HCT116 (cell line): ENCODE results near the gene HECW1. TPM values are rescaled to one million over a fixed set of nuclear protein-coding genes. Genes with fewer than 3 reads are reported as not detected.

Source experiments
- ATAC-seq: fragments of 200-7000 bp; cut with Tn5 transposase; 2 replicates; pipeline ENCODE4 v1.9.1; 2020; ENCODE audit warnings: mild to moderate bottlenecking, moderate library complexity
- BruUV-seq: library from RNA; stranded (reverse); fragments of 400-500 nt; replicated peaks from 2 replicates; lab custom pipeline; 2021; lab: Mats Ljungman, UMichigan
- CTCF ChIA-PET: fragments of 300-600 bp; sonication (Branson Sonifier 250); formaldehyde crosslinking; loops from one replicate; lab custom pipeline; 2021; ENCODE audit warnings: antibody characterized with exemption; lab: Charles Lee
- POLR2A ChIA-PET: fragments of 300-600, 350-600 bp; sonication (Branson Sonifier 250); formaldehyde crosslinking; loops from one replicate; lab custom pipeline; 2021; ENCODE audit warnings: antibody characterized with exemption; lab: Charles Lee
- RAD21 ChIA-PET, 2 experiments: fragments of 300-600 bp; sonication (Branson Sonifier 250); formaldehyde crosslinking; loops; one replicate each; lab custom pipeline; 2023; ENCODE audit warnings: low total read pairs in 2 of 2; ENCODE audit not compliant: uncharacterized antibody in 2 of 2, unreplicated experiment in 2 of 2, low non-redundant PET in 1 of 2; lab: Charles Lee
- DNase-seq: peaks from one replicate; pipeline ENCODE4 v3.0.0-alpha.2; 2010; ENCODE audit warnings: low read depth, low spot score
- H2AFZ ChIP-seq: fragments of 200-600 bp; shearing (Covaris generic), sonication (generic); 2 replicates; pipeline ENCODE4 v1.6.1; 2017; ENCODE audit warnings: low read depth, mixed run types, mixed read lengths, antibody characterized with exemption, low read length; ENCODE audit not compliant: poor library complexity, severe bottlenecking
- H3K27ac ChIP-seq: 2 replicates; pipeline ENCODE4 v1.5.1; 2012; ENCODE audit warnings: low read depth, low read length
- H3K27me3 ChIP-seq: fragments of 200-600 bp; sonication (generic); 2 replicates; pipeline ENCODE4 v1.6.1; 2016; ENCODE audit warnings: mixed run types, low read length, mixed read lengths; ENCODE audit not compliant: insufficient read depth
- H3K36me3 ChIP-seq, 2 experiments: fragments of 200-500 bp in 1 of 2; fragments of 200-600 bp in 1 of 2; sonication (Bioruptor generic) in 1 of 2; sonication (generic) in 1 of 2; 2 replicates each; pipeline versions ENCODE4 v1.5.1 to v1.6.1; 2014 to 2016; ENCODE audit warnings: low read length in 2 of 2, inconsistent platforms in 1 of 2, mixed read lengths in 1 of 2, mixed run types in 1 of 2; ENCODE audit not compliant: insufficient read depth in 2 of 2, control insufficient read depth in 1 of 2
- H3K4me1 ChIP-seq, 2 experiments: fragments of 200-600 bp in 1 of 2; sonication (generic) in 1 of 2; 2 replicates each; pipeline versions ENCODE4 v1.5.1 to v1.6.1; 2012 to 2017; ENCODE audit warnings: low read length in 2 of 2, inconsistent platforms in 1 of 2, mild to moderate bottlenecking in 1 of 2, mixed read lengths in 1 of 2, mixed run types in 1 of 2, moderate library complexity in 1 of 2; ENCODE audit not compliant: insufficient read depth in 2 of 2, control insufficient read depth in 1 of 2
- H3K4me2 ChIP-seq: fragments of 200-600 bp; sonication (generic); 2 replicates; pipeline ENCODE4 v1.6.1; 2017; ENCODE audit warnings: mixed run types, low read length, mixed read lengths
- H3K4me3 ChIP-seq, 2 experiments: fragments of 200-600 bp in 1 of 2; sonication (generic) in 1 of 2; replicated peaks in 1 of 2; 2 replicates each; pipeline ENCODE4 v1.5.1; 2011 to 2016; ENCODE audit warnings: low read length in 2 of 2, control low read depth in 1 of 2, low read depth in 1 of 2, mild to moderate bottlenecking in 1 of 2, mixed read lengths in 1 of 2, mixed run types in 1 of 2
- H3K79me2 ChIP-seq: fragments of 200-600 bp; sonication (generic); 2 replicates; pipeline ENCODE4 v1.6.1; 2017; ENCODE audit warnings: mild to moderate bottlenecking, mixed run types, low read length, moderate library complexity, mixed read lengths; ENCODE audit not compliant: insufficient read depth
- H3K9ac ChIP-seq: fragments of 200-600 bp; sonication (generic); 2 replicates; pipeline ENCODE4 v1.6.1; 2016; ENCODE audit warnings: low read length, mixed read lengths
- H3K9me2 ChIP-seq: fragments of 200-600 bp; sonication (generic), shearing (Covaris generic); 2 replicates; pipeline ENCODE4 v1.6.1; 2017; ENCODE audit warnings: mixed run types, mild to moderate bottlenecking, moderate library complexity; ENCODE audit not compliant: insufficient read depth
- H3K9me3 ChIP-seq, 2 experiments: fragments of 200-500 bp in 1 of 2; fragments of 200-600 bp in 1 of 2; sonication (Bioruptor generic) in 1 of 2; sonication (generic) in 1 of 2; 2 replicates each; pipeline ENCODE4 v1.6.1; 2014 to 2017; ENCODE audit warnings: low read length in 2 of 2, mixed read lengths in 2 of 2, inconsistent platforms in 1 of 2, low read depth in 1 of 2, mild to moderate bottlenecking in 1 of 2, mixed run types in 1 of 2, moderate library complexity in 1 of 2; ENCODE audit not compliant: control insufficient read depth in 1 of 2, insufficient read depth in 1 of 2
- H4K20me1 ChIP-seq: fragments of 200-600 bp; sonication (generic), shearing (Covaris generic); 2 replicates; pipeline ENCODE4 v1.6.1; 2017; ENCODE audit warnings: mixed run types, mild to moderate bottlenecking, moderate library complexity; ENCODE audit not compliant: insufficient read depth
- CBX3 ChIP-seq: IDR thresholded peaks from 2 replicates; pipeline ENCODE4 v1.6.1; 2012; ENCODE audit warnings: low read depth
- EZH2 ChIP-seq: fragments of 200-600 bp; sonication (generic); IDR thresholded peaks from 2 replicates; pipeline ENCODE4 v1.6.1; 2017; ENCODE audit warnings: antibody characterized with exemption, mixed run types
- FOSL1 ChIP-seq: IDR thresholded peaks from 2 replicates; pipeline ENCODE4 v1.6.1; 2012; ENCODE audit warnings: low read depth
- RAD21 ChIP-seq: IDR thresholded peaks from 2 replicates; pipeline ENCODE4 v1.6.1; 2012; ENCODE audit warnings: low read depth, mild to moderate bottlenecking
- SP1 ChIP-seq: IDR thresholded peaks from 2 replicates; pipeline ENCODE4 v1.6.1; 2012; ENCODE audit warnings: low read depth
- SRF ChIP-seq: IDR thresholded peaks from 2 replicates; pipeline ENCODE4 v1.6.1; 2012; ENCODE audit warnings: low read depth
- TCF7L2 ChIP-seq: IDR thresholded peaks from 2 replicates; pipeline ENCODE4 v1.7.0; 2011; ENCODE audit warnings: borderline replicate concordance, inconsistent platforms; ENCODE audit not compliant: insufficient read depth, insufficient read length; ENCODE audit errors: extremely low read depth
- ZFX ChIP-seq: fragments of 450-650 bp; IDR thresholded peaks from 2 replicates; pipeline ENCODE4 v1.6.1; 2017
- ZNF274 ChIP-seq: fragments of 200-500 bp; sonication (Bioruptor generic); IDR thresholded peaks from 2 replicates; pipeline ENCODE4 v1.6.1; 2014; ENCODE audit warnings: mild to moderate bottlenecking, low read depth, low read length, inconsistent platforms
- intact Hi-C: fragments of 100-400 bp; cut with micrococcal nuclease; formaldehyde crosslinking; loops from 2 replicates; pipeline ENCODE4 v1.10.0; 2022
- total RNA-seq: library from RNA; stranded (reverse); gene quantifications from one replicate; pipeline ENCODE4 v1.2.1, GENCODE V29; 2021; ENCODE audit not compliant: unreplicated experiment
- TF ChIP-seq, protein P1 (sequence below): IDR thresholded peaks from 2 replicates; pipeline ENCODE4 v1.6.1; 2012
- TF ChIP-seq, protein P2 (sequence below): IDR thresholded peaks from 2 replicates; pipeline ENCODE4 v1.6.1; 2012
- TF ChIP-seq, protein P3 (sequence below): IDR thresholded peaks from 2 replicates; pipeline ENCODE4 v1.6.1; 2011; ENCODE audit warnings: mild to moderate bottlenecking, low read length, moderate library complexity; ENCODE audit not compliant: insufficient replicate concordance; ENCODE audit errors: extremely low read depth

The HECW1 gene
- total RNA-seq, 1 experiment from 2014 or later = 5.6 TPM

DNA sequence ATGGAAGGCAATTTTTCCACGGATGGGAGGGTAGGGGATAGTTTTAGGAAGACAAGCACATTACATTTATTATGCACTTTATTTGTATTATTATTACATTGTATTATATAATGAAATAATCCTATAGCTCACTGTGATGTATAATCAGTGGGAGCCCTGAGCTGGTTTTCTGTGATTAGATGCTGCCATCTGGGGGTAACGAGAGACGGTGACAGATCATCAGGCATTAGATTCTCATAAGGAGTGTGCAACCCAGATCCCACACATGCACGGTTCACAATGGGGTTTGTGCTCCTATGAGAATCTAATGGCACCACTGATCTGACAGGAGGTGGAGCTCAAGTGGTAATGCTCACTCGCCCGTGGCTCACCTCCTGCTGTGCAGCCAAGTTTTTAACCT, 366.6 kb downstream of the HECW1 start:
- no peak overlapping the region for H3K4me3 ChIP-seq
- H3K36me3 ChIP-seq = no peaks in the 10 kb centered on the region
- H3K9ac ChIP-seq = no peak overlapping the region
- H3K4me2 ChIP-seq = no peak overlapping the region
- TF ChIP-seq ZFX = no peak
- TF ChIP-seq, protein P1, sequence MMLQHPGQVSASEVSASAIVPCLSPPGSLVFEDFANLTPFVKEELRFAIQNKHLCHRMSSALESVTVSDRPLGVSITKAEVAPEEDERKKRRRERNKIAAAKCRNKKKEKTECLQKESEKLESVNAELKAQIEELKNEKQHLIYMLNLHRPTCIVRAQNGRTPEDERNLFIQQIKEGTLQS = no peak
- no peak for TF ChIP-seq SRF
- TF ChIP-seq RAD21 = peak; percentile 21; the same call in 1 of the 2 replicates
- no peak for TF ChIP-seq CBX3
- TF ChIP-seq, all 23 proteins: peak for 1
- ATAC-seq = peak; percentile 49; the same call in 1 of the 2 replicates
- intact Hi-C loops = no loop called here
- ChIA-PET CTCF (no interaction called here), POLR2A (no interaction called here), RAD21 (interaction anchor here (0.6 to 1.1 kb wide), 2 partner anchors 118 to 547 kb away, joined by 3 read pairs; partner anchors contain the start of gene MRPL32 (in 1 of the 2))
- no peak overlapping the region for H2AFZ ChIP-seq
- no peaks in the 10 kb centered on the region for H3K27me3 ChIP-seq
- H3K9me3 ChIP-seq = no peaks in the 10 kb centered on the region
- no peak overlapping the region for H3K27ac ChIP-seq
- DNase-seq = no peak
- no peaks in the 10 kb centered on the region for H4K20me1 ChIP-seq
- H3K79me2 ChIP-seq = no peaks in the 10 kb centered on the region
- BruUV-seq = no TSS peak
- H3K9me2 ChIP-seq = no peaks in the 10 kb centered on the region
- H3K4me1 ChIP-seq = no peaks in the 10 kb centered on the region

DNA sequence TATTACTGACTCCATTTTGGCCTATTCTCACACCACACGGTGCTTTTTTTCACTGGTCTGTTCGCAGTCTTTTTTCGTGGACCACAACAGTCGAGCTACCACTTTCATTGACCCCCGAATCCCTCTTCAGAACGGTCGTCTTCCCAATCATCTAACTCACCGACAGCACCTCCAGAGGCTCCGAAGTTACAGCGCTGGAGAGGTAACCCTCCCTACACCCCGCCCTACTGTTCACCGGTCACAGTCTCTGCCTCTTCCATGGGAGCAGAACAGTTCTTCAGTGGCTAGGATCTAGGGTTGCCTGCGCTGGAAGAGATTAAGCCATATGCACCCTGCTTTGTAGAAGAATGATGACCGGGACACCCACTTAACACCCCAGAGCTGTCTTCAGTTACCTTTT, 367.1 kb downstream of the HECW1 start:
- TF ChIP-seq FOSL1 (no peak), SP1 (no peak), ZNF274 (no peak), EZH2 (no peak), TCF7L2 (no peak), RAD21 (no peak)
- TF ChIP-seq, protein P2, sequence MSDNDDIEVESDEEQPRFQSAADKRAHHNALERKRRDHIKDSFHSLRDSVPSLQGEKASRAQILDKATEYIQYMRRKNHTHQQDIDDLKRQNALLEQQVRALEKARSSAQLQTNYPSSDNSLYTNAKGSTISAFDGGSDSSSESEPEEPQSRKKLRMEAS = no peak
- TF ChIP-seq, protein P3, sequence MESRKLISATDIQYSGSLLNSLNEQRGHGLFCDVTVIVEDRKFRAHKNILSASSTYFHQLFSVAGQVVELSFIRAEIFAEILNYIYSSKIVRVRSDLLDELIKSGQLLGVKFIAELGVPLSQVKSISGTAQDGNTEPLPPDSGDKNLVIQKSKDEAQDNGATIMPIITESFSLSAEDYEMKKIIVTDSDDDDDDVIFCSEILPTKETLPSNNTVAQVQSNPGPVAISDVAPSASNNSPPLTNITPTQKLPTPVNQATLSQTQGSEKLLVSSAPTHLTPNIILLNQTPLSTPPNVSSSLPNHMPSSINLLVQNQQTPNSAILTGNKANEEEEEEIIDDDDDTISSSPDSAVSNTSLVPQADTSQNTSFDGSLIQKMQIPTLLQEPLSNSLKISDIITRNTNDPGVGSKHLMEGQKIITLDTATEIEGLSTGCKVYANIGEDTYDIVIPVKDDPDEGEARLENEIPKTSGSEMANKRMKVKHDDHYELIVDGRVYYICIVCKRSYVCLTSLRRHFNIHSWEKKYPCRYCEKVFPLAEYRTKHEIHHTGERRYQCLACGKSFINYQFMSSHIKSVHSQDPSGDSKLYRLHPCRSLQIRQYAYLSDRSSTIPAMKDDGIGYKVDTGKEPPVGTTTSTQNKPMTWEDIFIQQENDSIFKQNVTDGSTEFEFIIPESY = no peak
- Histone ChIP-seq H4K20me1 (no peaks in the 10 kb centered on the region), H3K4me1 (no peaks in the 10 kb centered on the region), H3K9ac (no peak overlapping the region), H3K36me3 (no peaks in the 10 kb centered on the region), H3K9me2 (no peaks in the 10 kb centered on the region), H3K79me2 (no peaks in the 10 kb centered on the region), H3K27me3 (no peaks in the 10 kb centered on the region), H3K4me3 (no peak overlapping the region), H3K9me3 (no peaks in the 10 kb centered on the region), H3K27ac (no peak overlapping the region), H3K4me2 (no peak overlapping the region), H2AFZ (no peak overlapping the region)
- ATAC-seq = no peak
- BruUV-seq = no TSS peak
- RAD21 ChIA-PET = interaction anchor here in 1 of 2 experiments (1.1 kb wide), 1 partner anchor 547 kb away, joined by 3 read pairs; the partner anchor contains the start of gene MRPL32
- POLR2A ChIA-PET = no interaction called here
- CTCF ChIA-PET = no interaction called here
- intact Hi-C loops = no loop called here
- DNase-seq = no peak
